Loucy (cell line): Measurements from ENCODE around the gene EBF3.

Experiments
- H2AFZ ChIP-seq: fragments of 200-600 bp; sonication (generic); 2 replicates; pipeline ENCODE4 v1.6.0; 2016; ENCODE audit warnings: antibody characterized with exemption, mild to moderate bottlenecking, low read length, moderate library complexity
- H3F3A ChIP-seq: fragments of 200-600 bp; 2 replicates; pipeline ENCODE4 v1.6.0; 2016; ENCODE audit warnings: antibody characterized with exemption, low read depth, mild to moderate bottlenecking
- H3K27me3 ChIP-seq: fragments of 200-600 bp; sonication (generic); 2 replicates; pipeline ENCODE4 v1.6.1; 2014; ENCODE audit warnings: low read length, mild to moderate bottlenecking; ENCODE audit not compliant: insufficient read depth, poor library complexity, severe bottlenecking
- H3K36me3 ChIP-seq: fragments of 200-600 bp; sonication (generic); 2 replicates; pipeline ENCODE4 v1.6.1; 2016; ENCODE audit warnings: low read length; ENCODE audit not compliant: insufficient read depth
- H3K4me1 ChIP-seq: fragments of 200-600 bp; sonication (generic); 2 replicates; pipeline ENCODE4 v1.5.1; 2014; ENCODE audit warnings: low read length, mild to moderate bottlenecking; ENCODE audit not compliant: insufficient read depth, poor library complexity, severe bottlenecking
- H3K4me2 ChIP-seq: fragments of 200-600 bp; sonication (generic); 2 replicates; pipeline ENCODE4 v1.6.0; 2014; ENCODE audit warnings: antibody characterized with exemption, low read length, low read depth, mild to moderate bottlenecking; ENCODE audit not compliant: poor library complexity, severe bottlenecking
- H3K4me3 ChIP-seq: fragments of 200-600 bp; sonication (generic); 2 replicates; pipeline ENCODE4 v1.5.1; 2014; ENCODE audit warnings: low read length, mild to moderate bottlenecking, mixed read lengths; ENCODE audit not compliant: poor library complexity, severe bottlenecking
- H3K79me2 ChIP-seq: fragments of 200-600 bp; sonication (generic); 2 replicates; pipeline ENCODE4 v1.6.1; 2014; ENCODE audit warnings: low read length; ENCODE audit not compliant: insufficient read depth
- H3K9ac ChIP-seq: fragments of 200-600 bp; sonication (generic); 2 replicates; pipeline ENCODE4 v1.6.0; 2014; ENCODE audit warnings: mild to moderate bottlenecking, low read depth, low read length, moderate library complexity; ENCODE audit not compliant: poor library complexity, severe bottlenecking
- H3K9me2 ChIP-seq: fragments of 200-600 bp; sonication (generic); replicated peaks from 2 replicates; pipeline ENCODE4 v1.6.1; 2016; ENCODE audit warnings: low read depth, low read length, mixed read lengths
- H3K9me3 ChIP-seq: fragments of 200-600 bp; sonication (generic); 2 replicates; pipeline ENCODE4 v1.6.1; 2014; ENCODE audit warnings: mild to moderate bottlenecking, antibody characterized with exemption, low read length, low read depth; ENCODE audit not compliant: insufficient read depth
- H4K20me1 ChIP-seq: fragments of 200-600 bp; sonication (generic); 2 replicates; pipeline ENCODE4 v1.6.0; 2014; ENCODE audit warnings: antibody characterized with exemption, low read length, mild to moderate bottlenecking; ENCODE audit not compliant: insufficient read depth, poor library complexity, severe bottlenecking
- CTCF ChIP-seq: fragments of 200-600 bp; sonication (generic); conservative IDR thresholded peaks from 2 replicates; pipeline ENCODE4 v1.5.1; 2014; ENCODE audit warnings: mild to moderate bottlenecking, antibody characterized with exemption, low read length
- EZH2phosphoT487 ChIP-seq: fragments of 200-600 bp; IDR thresholded peaks from 2 replicates; pipeline ENCODE4 v1.6.1; 2018; ENCODE audit warnings: antibody characterized with exemption, mild to moderate bottlenecking, moderate library complexity, borderline replicate concordance

The EBF3 gene

GRCh38 chr10:129899276-129900130, 64.6 kb downstream of the EBF3 start:
- Histone ChIP-seq H3K9ac (no peak overlapping the region), H3K9me2 (no peaks in the 10 kb centered on the region), H3K36me3 (no peaks in the 10 kb centered on the region), H2AFZ (no peak overlapping the region), H3K79me2 (no peaks in the 10 kb centered on the region), H3K4me1 (no peaks in the 10 kb centered on the region), H4K20me1 (no peaks in the 10 kb centered on the region), H3K9me3 (no peaks in the 10 kb centered on the region), H3K27me3 (no peaks in the 10 kb centered on the region), H3K4me2 (no peak overlapping the region), H3K4me3 (no peak overlapping the region), H3F3A (no peaks in the 10 kb centered on the region)
- no peak for TF ChIP-seq CTCF
- TF ChIP-seq EZH2phosphoT487: no peak

- no peaks in the 10 kb centered on the region for H4K20me1 ChIP-seq
- H3K4me3 ChIP-seq: no peak overlapping the region
- no peaks in the 10 kb centered on the region for H3K27me3 ChIP-seq
- no peaks in the 10 kb centered on the region for H3K36me3 ChIP-seq
- H3K4me2 ChIP-seq: no peak overlapping the region
- no peaks in the 10 kb centered on the region for H3K9me2 ChIP-seq
- no peaks in the 10 kb centered on the region for H3F3A ChIP-seq
- no peak overlapping the region for H3K9ac ChIP-seq
- no peak overlapping the region for H2AFZ ChIP-seq
- TF ChIP-seq EZH2phosphoT487 (no peak), CTCF (no peak)
- H3K4me1 ChIP-seq: no peaks in the 10 kb centered on the region
- H3K9me3 ChIP-seq: no peaks in the 10 kb centered on the region
- H3K79me2 ChIP-seq: no peaks in the 10 kb centered on the region
These were observed 65.3 kb downstream of the EBF3 start for GRCh38 chr10:129898706-129899268.

- Histone ChIP-seq H3K4me1 (no peaks in the 10 kb centered on the region), H4K20me1 (no peaks in the 10 kb centered on the region), H3K9me2 (no peaks in the 10 kb centered on the region), H3K36me3 (no peaks in the 10 kb centered on the region), H3K27me3 (no peaks in the 10 kb centered on the region), H2AFZ (no peak overlapping the region), H3K4me2 (no peak overlapping the region), H3F3A (no peaks in the 10 kb centered on the region), H3K4me3 (no peak overlapping the region), H3K79me2 (no peaks in the 10 kb centered on the region), H3K9me3 (no peaks in the 10 kb centered on the region), H3K9ac (no peak overlapping the region)
- TF ChIP-seq CTCF: no peak
- TF ChIP-seq EZH2phosphoT487: no peak
These were observed 66.0 kb downstream of the EBF3 start for GRCh38 chr10:129897871-129898626.
